AG09319 (cell line): Measurements from ENCODE around the gene KRT15.
"Not testable (repeated sequence)": the region's sequence is repeated elsewhere in the genome, so short reads cannot be mapped to it uniquely, and the experiment has no call there.

Source experiments
- DNase-seq: peaks from one replicate; pipeline ENCODE4 v3.0.0-alpha.2; 2010; ENCODE audit warnings: low read depth; ENCODE audit errors: extremely low read depth
- CTCF ChIP-seq: IDR thresholded peaks from 2 replicates; pipeline ENCODE4 v1.5.1; 2011; ENCODE audit warnings: low read depth, mild to moderate bottlenecking, inconsistent platforms, low read length, moderate library complexity

Gene KRT15

GRCh38 chr17:41544491-41544892, 25.8 kb upstream of the KRT15 start:
- DNase-seq = no peak
- TF ChIP-seq CTCF = no peak

- not testable (repeated sequence) for DNase-seq
Measured at GRCh38 chr17:41542786-41543185, 24.1 kb upstream of the KRT15 start.

- no peak for DNase-seq
- no peak for TF ChIP-seq CTCF
Measured at GRCh38 chr17:41542357-41542756, 23.7 kb upstream of the KRT15 start.

- TF ChIP-seq CTCF = no peak
- no peak for DNase-seq
Measured at GRCh38 chr17:41540921-41541625, 22.4 kb upstream of the KRT15 start.

GRCh38 chr17:41539979-41540701, 21.4 kb upstream of the KRT15 start:
- no peak for DNase-seq
- no peak for TF ChIP-seq CTCF

GRCh38 chr17:41539071-41539492, 20.4 kb upstream of the KRT15 start:
- TF ChIP-seq CTCF = no peak
- no peak for DNase-seq

GRCh38 chr17:41538565-41538991, 19.9 kb upstream of the KRT15 start:
- no peak for DNase-seq
- TF ChIP-seq CTCF = no peak
